ENCODE data around the gene NUDT12.

GRCh38 chr5:103601314-103601713 is 38.7 kb upstream of the NUDT12 start:
- TF ChIP-seq REST (IDR thresholded peaks at IDR 0.05; ENCODE audit: insufficient read depth in 1 of 2, low read depth in 2 of 2, low read length in 1 of 2) (no peak), POLR2AphosphoS5 (IDR thresholded peaks at IDR 0.05; ENCODE audit: low read depth, low read length) (no peak)
- TF ChIP-seq, protein P1, sequence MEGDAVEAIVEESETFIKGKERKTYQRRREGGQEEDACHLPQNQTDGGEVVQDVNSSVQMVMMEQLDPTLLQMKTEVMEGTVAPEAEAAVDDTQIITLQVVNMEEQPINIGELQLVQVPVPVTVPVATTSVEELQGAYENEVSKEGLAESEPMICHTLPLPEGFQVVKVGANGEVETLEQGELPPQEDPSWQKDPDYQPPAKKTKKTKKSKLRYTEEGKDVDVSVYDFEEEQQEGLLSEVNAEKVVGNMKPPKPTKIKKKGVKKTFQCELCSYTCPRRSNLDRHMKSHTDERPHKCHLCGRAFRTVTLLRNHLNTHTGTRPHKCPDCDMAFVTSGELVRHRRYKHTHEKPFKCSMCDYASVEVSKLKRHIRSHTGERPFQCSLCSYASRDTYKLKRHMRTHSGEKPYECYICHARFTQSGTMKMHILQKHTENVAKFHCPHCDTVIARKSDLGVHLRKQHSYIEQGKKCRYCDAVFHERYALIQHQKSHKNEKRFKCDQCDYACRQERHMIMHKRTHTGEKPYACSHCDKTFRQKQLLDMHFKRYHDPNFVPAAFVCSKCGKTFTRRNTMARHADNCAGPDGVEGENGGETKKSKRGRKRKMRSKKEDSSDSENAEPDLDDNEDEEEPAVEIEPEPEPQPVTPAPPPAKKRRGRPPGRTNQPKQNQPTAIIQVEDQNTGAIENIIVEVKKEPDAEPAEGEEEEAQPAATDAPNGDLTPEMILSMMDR (IDR thresholded peaks at IDR 0.05), result no peak
